DND-41 (cell line): ENCODE data around the gene HIVEP2.

Experiments
- ATAC-seq: fragments of 200-7000 bp; cut with Tn5 transposase; 3 replicates; pipeline ENCODE4 v1.9.1; 2021; ENCODE audit warnings: low read depth; ENCODE audit not compliant: insufficient read depth
- DNase-seq: peaks from one replicate; pipeline ENCODE4 v3.0.0-alpha.2; 2020
- H2AFZ ChIP-seq: 2 replicates; pipeline ENCODE4 v1.6.0; 2012; ENCODE audit warnings: low read depth, low read length
- H3K27ac ChIP-seq: 2 replicates; pipeline ENCODE4 v1.5.1; 2012; ENCODE audit warnings: low read length, inconsistent platforms
- H3K27me3 ChIP-seq: fragments of 200-600 bp; sonication (generic); 2 replicates; pipeline ENCODE4 v1.6.0; 2012; ENCODE audit warnings: low read length, mild to moderate bottlenecking, inconsistent platforms; ENCODE audit not compliant: insufficient read depth, poor library complexity
- H3K36me3 ChIP-seq: 2 replicates; pipeline ENCODE4 v1.5.1; 2012; ENCODE audit warnings: low read length, inconsistent platforms; ENCODE audit not compliant: insufficient read depth
- H3K4me1 ChIP-seq: 2 replicates; pipeline ENCODE4 v1.5.1; 2012; ENCODE audit warnings: mild to moderate bottlenecking, low read length; ENCODE audit not compliant: insufficient read depth
- H3K4me2 ChIP-seq: 2 replicates; pipeline ENCODE4 v1.6.0; 2012; ENCODE audit warnings: mild to moderate bottlenecking, moderate library complexity, low read length, inconsistent platforms; ENCODE audit not compliant: insufficient read depth
- H3K4me3 ChIP-seq, 2 experiments: fragments of 200-600 bp in 1 of 2; shearing (Covaris generic) in 1 of 2; 2 replicates each; pipeline ENCODE4 v1.5.1; 2012 to 2016; ENCODE audit warnings: inconsistent platforms in 2 of 2, low read length in 2 of 2, mild to moderate bottlenecking in 2 of 2, low read depth in 1 of 2, moderate library complexity in 1 of 2
- H3K79me2 ChIP-seq: 2 replicates; pipeline ENCODE4 v1.6.0; 2012; ENCODE audit warnings: low read length, inconsistent platforms; ENCODE audit not compliant: insufficient read depth
- H3K9ac ChIP-seq: 2 replicates; pipeline ENCODE4 v1.6.0; 2012; ENCODE audit warnings: low read depth, mild to moderate bottlenecking, inconsistent platforms, low read length, moderate library complexity
- H3K9me3 ChIP-seq: 2 replicates; pipeline ENCODE4 v1.5.1; 2012; ENCODE audit warnings: low read length, moderate library complexity, mild to moderate bottlenecking, inconsistent platforms; ENCODE audit not compliant: insufficient read depth, severe bottlenecking
- H4K20me1 ChIP-seq: 2 replicates; pipeline ENCODE4 v1.6.0; 2012; ENCODE audit warnings: low read length; ENCODE audit not compliant: insufficient read depth
- CTCF ChIP-seq: IDR thresholded peaks from 2 replicates; pipeline ENCODE4 v1.5.1; 2012; ENCODE audit warnings: borderline replicate concordance, low read length, moderate library complexity, mild to moderate bottlenecking; ENCODE audit not compliant: poor library complexity, severe bottlenecking; ENCODE audit errors: extremely low read depth
- EZH2 ChIP-seq: IDR thresholded peaks from 3 replicates; pipeline ENCODE4 v1.6.1; 2012; ENCODE audit warnings: borderline replicate concordance, low read depth, mild to moderate bottlenecking, moderate library complexity, low read length, inconsistent platforms; ENCODE audit not compliant: severe bottlenecking

The HIVEP2 gene

GRCh38 chr6:142909686-142910085 is 35.3 kb downstream of the HIVEP2 start:
- H3K27me3 ChIP-seq: no peaks in the 10 kb centered on the region
- peaks cover 3% of the 10 kb centered on the region; the same call in 1 of the 2 replicates for H3K79me2 ChIP-seq
- H4K20me1 ChIP-seq: no peaks in the 10 kb centered on the region
- no peaks in the 10 kb centered on the region for H3K9me3 ChIP-seq
- peaks cover 3% of the 10 kb centered on the region; the same call in 1 of the 2 replicates for H3K4me1 ChIP-seq
- DNase-seq (no peak), ATAC-seq (no peak)
- H3K4me3 ChIP-seq: no peak overlapping the region
- no peak overlapping the region for H2AFZ ChIP-seq
- no peak overlapping the region for H3K9ac ChIP-seq
- no peak overlapping the region for H3K27ac ChIP-seq
- no peak overlapping the region for H3K4me2 ChIP-seq
- TF ChIP-seq EZH2: no peak
- no peak for TF ChIP-seq CTCF
- H3K36me3 ChIP-seq: no peaks in the 10 kb centered on the region

- H3K79me2 ChIP-seq: peaks cover 3% of the 10 kb centered on the region; the same call in 1 of the 2 replicates
- ATAC-seq: no peak
Observed at GRCh38 chr6:142908235-142908634, 36.7 kb downstream of the HIVEP2 start.

GRCh38 chr6:142907544-142907943 is 37.4 kb downstream of the HIVEP2 start:
- Histone ChIP-seq H3K27me3 (no peaks in the 10 kb centered on the region), H3K4me3 (no peak overlapping the region), H3K4me1 (peaks cover 22% of the 10 kb centered on the region), H2AFZ (no peak overlapping the region), H3K36me3 (no peaks in the 10 kb centered on the region), H3K9me3 (no peaks in the 10 kb centered on the region), H3K9ac (no peak overlapping the region), H4K20me1 (no peaks in the 10 kb centered on the region), H3K79me2 (peaks cover 3% of the 10 kb centered on the region; the same call in 1 of the 2 replicates), H3K27ac (no peak overlapping the region), H3K4me2 (no peak overlapping the region)
- TF ChIP-seq CTCF (no peak), EZH2 (no peak)
- ATAC-seq: no peak
- DNase-seq: no peak

More at GRCh38 chr6:142908235-142908634, 36.7 kb downstream of the HIVEP2 start:
- H3K4me3 ChIP-seq: no peak overlapping the region
- no peaks in the 10 kb centered on the region for H4K20me1 ChIP-seq
- no peaks in the 10 kb centered on the region for H3K27me3 ChIP-seq
- H3K9me3 ChIP-seq: no peaks in the 10 kb centered on the region
- H2AFZ ChIP-seq: no peak overlapping the region
- H3K4me2 ChIP-seq: no peak overlapping the region
- no peaks in the 10 kb centered on the region for H3K36me3 ChIP-seq
- peaks cover 15% of the 10 kb centered on the region for H3K4me1 ChIP-seq
- H3K27ac ChIP-seq: no peak overlapping the region
- no peak overlapping the region for H3K9ac ChIP-seq
- DNase-seq: no peak
- no peak for TF ChIP-seq EZH2
- no peak for TF ChIP-seq CTCF

GRCh38 chr6:142906945-142907470 is 38.0 kb downstream of the HIVEP2 start:
- Histone ChIP-seq H3K27me3 (no peaks in the 10 kb centered on the region), H3K4me3 (no peak overlapping the region), H4K20me1 (no peaks in the 10 kb centered on the region), H3K9me3 (no peaks in the 10 kb centered on the region), H2AFZ (no peak overlapping the region), H3K4me2 (no peak overlapping the region), H3K27ac (no peak overlapping the region), H3K79me2 (peaks cover 3% of the 10 kb centered on the region; the same call in 1 of the 2 replicates), H3K9ac (no peak overlapping the region), H3K36me3 (no peaks in the 10 kb centered on the region), H3K4me1 (peaks cover 28% of the 10 kb centered on the region)
- ATAC-seq: no peak
- TF ChIP-seq EZH2 (no peak), CTCF (no peak)
- DNase-seq: no peak
